AG09319 (cell line): Measurements from ENCODE around the gene TEX261.
"Not testable (repeated sequence)": the region's sequence is repeated elsewhere in the genome, so short reads cannot be mapped to it uniquely, and the experiment has no call there.

Experiments
- DNase-seq: peaks from one replicate; pipeline ENCODE4 v3.0.0-alpha.2; 2010; ENCODE audit warnings: low read depth; ENCODE audit errors: extremely low read depth
- TF ChIP-seq, protein P1 (sequence below): IDR thresholded peaks from 2 replicates; pipeline ENCODE4 v1.5.1; 2011; ENCODE audit warnings: low read depth, mild to moderate bottlenecking, inconsistent platforms, low read length, moderate library complexity

The TEX261 gene

DNA sequence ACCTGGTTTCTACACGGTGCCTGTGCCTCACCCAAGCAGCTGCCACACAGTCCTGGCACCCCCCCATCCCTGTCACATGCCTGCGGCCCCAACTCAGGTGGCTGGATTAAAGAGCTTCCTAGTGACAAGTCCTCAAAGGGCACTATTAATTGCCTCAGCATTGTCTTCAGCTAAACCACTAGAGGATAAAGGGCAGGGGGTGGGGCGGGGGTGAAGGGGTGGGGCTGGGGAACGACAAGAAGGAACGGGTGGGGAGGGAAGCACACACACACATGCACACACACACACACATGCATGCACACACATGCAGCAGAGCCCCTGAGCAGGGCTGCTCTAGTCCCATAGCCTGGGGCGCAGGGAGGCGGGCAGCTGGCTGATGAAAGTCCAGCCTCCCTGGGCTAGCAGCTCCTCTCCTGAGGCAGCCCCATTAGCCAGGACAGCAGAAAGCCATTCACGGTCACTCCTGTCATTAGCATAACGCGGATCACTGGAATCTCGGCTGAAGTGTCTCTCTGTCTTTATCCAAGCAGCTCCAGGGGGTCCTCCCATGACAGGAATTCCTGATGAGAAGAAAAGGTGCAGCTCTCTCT lies 7.4 kb upstream of the TEX261 start:
- TF ChIP-seq, protein P1, sequence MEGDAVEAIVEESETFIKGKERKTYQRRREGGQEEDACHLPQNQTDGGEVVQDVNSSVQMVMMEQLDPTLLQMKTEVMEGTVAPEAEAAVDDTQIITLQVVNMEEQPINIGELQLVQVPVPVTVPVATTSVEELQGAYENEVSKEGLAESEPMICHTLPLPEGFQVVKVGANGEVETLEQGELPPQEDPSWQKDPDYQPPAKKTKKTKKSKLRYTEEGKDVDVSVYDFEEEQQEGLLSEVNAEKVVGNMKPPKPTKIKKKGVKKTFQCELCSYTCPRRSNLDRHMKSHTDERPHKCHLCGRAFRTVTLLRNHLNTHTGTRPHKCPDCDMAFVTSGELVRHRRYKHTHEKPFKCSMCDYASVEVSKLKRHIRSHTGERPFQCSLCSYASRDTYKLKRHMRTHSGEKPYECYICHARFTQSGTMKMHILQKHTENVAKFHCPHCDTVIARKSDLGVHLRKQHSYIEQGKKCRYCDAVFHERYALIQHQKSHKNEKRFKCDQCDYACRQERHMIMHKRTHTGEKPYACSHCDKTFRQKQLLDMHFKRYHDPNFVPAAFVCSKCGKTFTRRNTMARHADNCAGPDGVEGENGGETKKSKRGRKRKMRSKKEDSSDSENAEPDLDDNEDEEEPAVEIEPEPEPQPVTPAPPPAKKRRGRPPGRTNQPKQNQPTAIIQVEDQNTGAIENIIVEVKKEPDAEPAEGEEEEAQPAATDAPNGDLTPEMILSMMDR = no peak
- DNase-seq = no peak

DNA sequence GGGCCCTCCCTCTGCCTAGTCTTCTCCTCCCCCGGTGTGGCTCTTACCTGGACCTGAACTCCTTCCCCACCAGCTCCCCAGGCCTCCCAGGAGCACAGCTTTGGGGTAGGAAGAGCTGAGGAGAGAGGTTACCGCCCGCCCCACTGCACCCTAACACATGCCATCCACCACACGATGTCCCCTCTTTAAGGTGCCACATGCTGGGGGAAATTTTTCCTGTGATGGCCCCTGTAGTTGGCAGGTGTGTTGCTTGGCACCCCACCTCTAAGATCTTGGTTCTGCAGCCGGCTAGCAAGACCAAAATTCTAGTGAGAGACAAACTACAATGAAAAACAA lies 6.9 kb upstream of the TEX261 start:
- TF ChIP-seq, protein P1 = no peak
- DNase-seq = no peak

DNA sequence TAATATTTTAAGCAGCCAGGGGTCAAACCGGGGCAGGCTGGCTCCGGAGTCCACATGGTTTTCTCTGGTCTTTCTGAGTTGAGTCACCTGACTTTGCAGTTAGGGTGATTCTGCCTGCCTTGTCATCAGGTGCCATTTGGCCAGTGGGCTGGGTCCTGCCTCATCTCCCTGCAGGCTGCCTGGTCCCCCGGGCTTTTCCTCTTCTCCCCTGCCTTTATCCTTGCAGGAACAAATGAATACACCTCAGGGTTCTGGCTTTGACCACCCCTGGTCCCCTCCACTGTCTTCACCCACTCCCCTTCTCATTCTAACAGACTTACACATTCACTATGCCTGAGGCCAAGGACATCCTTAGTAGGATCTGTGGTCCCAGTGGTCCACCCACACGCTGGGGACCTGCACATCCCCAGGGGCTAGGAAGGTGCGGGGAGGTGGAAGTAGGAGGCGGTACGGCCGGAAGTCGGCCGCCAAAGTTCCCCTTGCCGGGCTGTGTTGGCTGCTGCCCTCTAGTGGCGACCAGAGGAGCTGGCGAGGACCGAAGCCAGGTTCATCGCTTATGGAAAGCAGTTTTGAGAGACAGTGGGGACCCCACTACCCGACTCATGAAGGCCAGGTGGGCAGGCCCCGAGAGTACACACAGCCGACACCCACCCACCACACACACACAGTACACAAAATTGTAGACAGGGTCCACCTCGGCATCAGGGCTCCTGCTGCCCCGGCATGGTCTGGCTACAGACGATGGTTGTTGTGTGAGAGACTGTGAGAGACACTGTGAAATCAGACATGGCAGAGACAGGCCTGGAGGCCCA lies 6.3 kb upstream of the TEX261 start:
- DNase-seq = no peak
- TF ChIP-seq, protein P1 = peak; percentile 96

DNA sequence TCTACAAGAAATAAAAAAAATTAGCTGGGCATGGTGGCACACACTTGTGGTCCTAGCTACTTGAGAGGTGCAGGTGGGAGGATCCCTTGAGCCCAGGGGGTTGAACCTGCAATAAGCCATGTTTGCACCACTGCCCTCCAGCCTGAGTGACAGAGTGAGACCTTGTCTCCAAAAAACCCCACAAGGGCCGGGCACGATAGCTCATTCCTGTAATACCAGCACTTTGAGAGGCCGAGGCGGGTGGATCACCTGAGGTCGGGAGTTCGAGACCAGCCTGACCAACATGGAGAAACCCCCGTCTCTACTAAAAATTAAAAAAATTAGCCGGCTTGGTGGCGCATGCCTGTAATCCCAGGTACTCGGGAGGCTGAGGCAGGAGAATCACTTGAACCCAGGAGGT lies 5.3 kb upstream of the TEX261 start:
- DNase-seq = not testable (repeated sequence)

DNA sequence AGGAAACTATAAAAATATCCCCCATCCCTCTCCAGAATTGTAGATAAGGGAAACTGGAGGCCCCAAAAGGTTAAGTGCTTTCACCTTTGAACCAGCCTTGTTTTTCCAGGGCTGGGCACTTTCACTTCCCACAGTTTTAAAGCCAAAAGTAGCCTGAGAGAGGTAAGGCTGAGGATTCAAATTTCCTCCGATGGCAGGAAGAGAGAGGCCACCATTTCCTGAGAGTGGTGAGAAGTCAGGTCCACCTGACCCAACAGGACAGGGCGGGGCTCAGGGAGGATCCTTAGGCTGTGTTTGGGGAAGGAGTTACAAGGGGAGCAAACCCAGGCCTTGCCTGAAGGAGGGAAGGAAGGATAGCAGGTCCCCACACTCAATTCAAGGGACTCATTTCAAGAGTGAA lies 4.7 kb upstream of the TEX261 start:
- TF ChIP-seq, protein P1 = no peak
- no peak for DNase-seq

DNA sequence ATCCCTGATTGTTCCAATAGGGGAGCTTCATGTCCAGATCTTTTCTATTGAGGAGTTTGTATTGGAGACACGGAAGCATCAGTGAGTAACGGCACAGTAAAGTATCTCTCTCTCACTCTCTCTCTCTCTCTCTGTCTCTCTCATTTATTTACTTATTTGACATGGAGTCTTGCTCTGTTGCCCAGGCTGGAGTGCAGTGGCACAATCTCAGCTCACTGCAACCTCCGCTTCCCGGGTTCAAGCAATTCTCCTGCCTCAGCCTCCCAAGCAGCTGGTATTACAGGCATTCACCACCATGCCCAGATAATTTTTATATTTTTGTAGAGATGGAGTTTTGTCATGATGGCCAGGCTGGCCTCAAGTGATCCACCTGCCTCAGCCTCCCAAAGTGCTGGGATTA lies 4.2 kb upstream of the TEX261 start:
- not testable (repeated sequence) for DNase-seq

DNA sequence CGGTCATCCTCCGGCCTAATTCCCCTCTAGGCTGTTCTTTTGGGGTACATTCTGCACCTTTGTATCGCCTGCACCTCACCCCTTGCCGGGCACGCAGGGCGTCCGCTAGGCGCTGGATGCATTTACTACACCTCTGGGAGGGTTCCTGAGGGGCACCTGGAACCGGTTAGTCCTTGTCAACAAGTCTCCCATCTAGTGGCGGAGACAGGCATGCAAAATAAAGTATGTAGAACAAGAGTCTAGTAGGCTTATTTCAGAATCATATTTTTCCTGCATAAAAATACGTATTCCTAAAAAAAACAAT lies 705 bp upstream of the TEX261 start:
- TF ChIP-seq, protein P1 = peak; percentile 28
- no peak for DNase-seq

DNA sequence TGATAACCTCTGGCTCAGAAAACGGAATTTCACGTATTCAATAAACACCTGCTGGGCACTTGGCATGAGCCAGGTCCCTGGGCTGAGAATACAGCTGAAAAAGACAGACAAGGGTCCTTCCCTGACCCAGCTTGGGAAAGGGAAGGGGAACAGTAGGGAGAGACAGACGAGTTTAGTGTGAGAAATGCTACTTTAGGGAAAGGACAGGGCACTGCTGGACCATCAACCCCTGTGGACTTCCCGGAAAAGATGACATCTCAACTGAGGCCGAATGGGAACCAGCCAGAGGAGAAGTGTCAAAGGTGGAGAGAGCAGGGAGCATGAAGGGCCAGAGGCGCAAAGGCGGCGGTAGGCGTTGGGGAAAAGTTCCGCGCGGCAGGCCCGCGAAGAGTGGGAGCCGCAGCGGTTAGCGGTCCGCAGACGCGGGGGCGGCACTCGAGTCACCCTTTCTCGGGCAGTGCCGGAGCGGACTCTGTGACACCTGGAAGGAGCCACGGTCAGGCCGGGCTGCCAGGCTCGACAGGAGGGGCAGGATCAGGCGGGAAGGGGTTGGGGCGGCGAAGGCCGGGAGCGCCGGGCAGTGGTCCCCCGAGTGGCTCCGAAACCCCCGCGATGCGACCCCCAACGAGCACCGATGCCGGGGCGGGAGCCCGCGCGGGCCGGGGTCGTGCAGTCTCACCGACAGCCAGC lies 519 bp downstream of the TEX261 start:
- TF ChIP-seq, protein P1 = no peak
- no peak for DNase-seq
